NCI-H524 treated with DMSO at 0.1 percent for 48 hours (cell line): ENCODE data around the gene CHD5.

Source experiments
- DNase-seq: peaks from one replicate; lab custom pipeline; 2025; lab: John Stamatoyannopoulos, UW

Gene CHD5

DNA sequence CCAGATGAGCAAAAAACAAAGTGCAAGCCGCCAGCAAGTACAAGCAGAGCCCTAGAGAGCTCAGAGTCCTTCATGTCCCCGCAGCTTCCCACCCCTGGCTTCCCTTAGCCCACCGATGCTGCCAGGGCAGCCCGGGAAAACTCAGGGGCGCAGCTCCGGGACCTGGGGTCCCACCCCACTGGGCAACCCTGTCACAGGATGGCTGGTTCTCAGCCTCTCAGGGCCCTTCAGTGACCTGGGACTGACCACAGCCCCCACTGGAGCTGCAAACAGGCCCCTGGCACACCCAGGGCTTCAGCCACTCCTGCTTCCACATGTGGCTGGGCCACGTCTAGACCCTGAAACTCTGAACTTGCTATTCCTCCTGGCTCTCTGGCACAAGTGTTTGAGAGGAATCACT, 49.5 kb downstream of the CHD5 start:
- DNase-seq = no peak

DNA sequence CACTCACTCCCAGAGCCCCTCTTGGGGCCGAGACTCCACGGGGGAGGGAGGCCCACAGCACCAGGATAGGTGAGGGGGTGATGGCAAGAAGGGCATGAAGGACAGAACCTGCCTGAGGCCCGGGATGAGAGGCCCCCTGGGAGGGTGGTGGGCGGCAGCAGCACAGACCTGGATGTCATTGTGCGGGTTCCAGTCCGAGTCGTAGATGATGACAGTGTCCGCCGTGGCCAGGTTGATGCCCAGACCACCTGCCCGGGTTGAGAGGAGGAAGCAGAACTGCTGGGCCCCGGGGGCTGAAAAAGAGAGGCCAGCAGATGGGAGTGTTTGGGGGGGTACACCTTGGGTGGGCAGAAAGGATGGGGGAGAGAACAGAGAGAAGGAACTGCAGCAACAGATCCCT, 50.1 kb downstream of the CHD5 start:
- DNase-seq = no peak

- DNase-seq = no peak
Measured at GRCh38 chr1:6129313-6129712, 50.8 kb downstream of the CHD5 start.

DNA sequence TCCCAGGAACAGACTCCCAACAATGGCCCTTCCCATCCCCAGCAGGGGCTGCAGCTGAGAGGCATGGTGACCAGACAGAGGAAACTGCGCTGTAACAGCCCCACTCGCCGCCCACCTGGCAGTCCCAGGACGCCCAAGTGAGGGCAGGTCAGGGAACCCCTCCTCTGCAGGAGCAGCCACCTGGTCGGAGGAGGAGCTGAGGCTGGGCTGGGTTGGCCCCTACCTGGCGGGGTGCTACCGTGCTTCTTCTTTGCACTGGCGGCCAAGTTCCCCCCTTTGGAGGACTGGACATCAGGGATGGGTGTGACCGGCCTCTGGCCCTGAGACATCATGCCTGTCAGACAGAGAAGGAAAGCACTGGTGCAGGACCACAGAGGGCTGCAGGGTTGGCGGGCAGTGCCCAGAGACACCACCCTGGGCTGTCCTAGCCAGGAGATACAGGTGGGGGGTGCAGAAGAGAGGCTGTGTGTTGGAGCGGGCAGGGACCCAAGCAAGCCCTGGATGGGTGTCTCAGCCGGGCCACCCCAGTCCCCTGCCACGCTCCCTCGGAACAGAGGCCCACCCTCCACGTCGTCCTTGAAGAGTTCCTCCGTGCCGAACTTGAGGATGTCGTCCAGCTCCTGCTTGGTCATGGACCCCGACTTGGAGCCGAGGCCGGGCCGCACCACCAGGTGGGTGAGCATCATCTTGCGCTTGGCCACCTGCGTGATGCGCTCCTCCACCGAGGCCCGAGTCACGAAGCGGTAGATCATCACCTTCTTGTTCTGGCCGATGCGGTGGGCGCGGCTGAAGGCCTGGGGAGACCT, 51.6 kb downstream of the CHD5 start:
- DNase-seq = no peak

- no peak for DNase-seq
Measured at GRCh38 chr1:6127587-6128163, 52.4 kb downstream of the CHD5 start.

- DNase-seq = no peak
Measured at GRCh38 chr1:6126521-6127067, 53.5 kb downstream of the CHD5 start.

DNA sequence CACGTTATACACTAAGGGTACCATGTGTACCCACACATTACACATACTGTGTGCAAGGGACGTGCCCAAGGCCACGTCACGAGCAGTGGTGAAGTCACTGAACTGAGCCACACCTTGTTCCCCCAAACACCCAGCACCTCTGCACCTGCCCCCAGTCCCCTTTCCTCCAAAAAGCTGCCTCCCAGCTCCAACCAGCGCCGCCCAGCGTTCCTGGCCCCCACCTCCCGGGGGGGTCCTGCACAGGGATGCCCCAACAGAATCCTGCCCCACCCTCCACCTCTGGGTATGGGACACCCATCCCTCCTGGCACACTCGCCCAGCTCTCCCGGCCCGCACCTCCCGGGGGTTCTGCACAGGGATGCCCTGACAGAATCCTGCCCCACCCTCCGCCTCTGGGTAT, 54.1 kb downstream of the CHD5 start:
- DNase-seq = no peak

- no peak for DNase-seq
Measured at GRCh38 chr1:6125366-6125765, 54.8 kb downstream of the CHD5 start.

DNA sequence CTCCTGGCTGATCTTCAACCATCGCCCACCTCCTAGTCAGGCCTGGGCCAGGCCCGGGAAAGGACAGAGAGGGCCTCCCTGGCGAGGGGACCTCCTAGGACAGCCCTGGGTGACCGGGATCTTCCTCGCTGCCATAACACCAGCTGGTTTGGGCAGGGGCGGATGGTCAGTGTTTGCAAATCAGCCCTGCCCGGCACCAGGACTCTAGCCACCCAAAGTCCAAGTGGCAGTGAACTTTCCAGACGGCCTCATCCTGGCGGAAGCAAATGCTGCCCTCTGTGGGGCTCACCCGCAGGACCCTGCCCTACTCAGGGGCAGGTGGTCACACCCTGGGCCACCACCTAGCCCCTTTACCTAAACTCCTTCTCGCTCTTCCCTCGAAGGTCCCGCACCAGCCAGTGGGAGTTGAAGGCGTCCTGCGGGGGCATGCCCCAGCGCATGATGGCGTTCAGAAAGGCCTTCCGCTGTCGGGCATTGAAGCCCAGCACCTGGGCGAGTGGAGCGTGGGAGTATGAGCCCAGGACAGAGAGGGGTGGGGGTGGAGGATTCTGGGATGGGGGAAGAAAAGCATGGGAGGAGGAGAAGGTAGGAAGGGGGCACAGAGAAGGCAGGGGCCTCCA, 55.3 kb downstream of the CHD5 start:
- no peak for DNase-seq

DNA sequence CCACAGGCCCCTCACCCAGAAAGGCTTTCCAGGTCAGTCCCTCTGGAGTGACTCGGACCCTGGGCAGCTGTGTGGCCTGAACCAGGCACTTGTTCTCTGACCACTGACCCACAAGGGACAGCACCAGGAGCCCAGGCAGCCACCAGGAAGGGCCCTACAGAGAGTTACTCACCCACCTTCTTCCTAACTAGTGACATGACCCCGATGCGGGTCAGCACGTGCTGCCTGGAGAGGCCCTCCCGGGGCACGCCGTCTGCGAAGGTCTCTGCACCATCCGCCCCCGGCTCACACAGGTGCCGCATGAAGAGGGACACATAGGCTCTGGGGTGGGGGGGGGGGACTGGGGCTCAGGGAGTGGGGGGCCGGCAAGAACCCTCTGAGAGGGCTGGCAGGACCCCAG, 55.8 kb downstream of the CHD5 start:
- DNase-seq = no peak

DNA sequence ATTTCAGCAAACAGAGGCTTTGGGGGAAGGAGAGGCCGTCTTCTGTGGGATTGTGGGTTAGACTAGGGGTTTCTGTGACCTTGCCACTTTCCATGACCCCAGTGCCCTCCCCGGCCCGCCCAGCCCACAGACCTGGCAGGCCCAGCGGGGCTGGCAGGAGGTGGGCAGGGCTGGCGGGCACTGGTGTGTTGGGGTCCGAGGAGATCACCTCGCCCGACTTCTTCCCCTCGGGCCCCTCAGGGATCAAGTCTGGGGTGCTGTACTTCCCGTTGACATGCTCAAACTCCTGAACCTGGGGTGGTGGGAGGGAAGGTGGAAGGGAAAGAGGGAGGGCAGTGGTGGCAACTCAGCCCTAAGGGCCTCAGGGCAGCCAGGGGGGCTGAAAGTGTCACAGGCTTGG, 56.3 kb downstream of the CHD5 start:
- DNase-seq = no peak

- DNase-seq = no peak
Measured at GRCh38 chr1:6123083-6123482, 57.0 kb downstream of the CHD5 start.

- DNase-seq = no peak
Measured at GRCh38 chr1:6121651-6122370, 58.3 kb downstream of the CHD5 start.

DNA sequence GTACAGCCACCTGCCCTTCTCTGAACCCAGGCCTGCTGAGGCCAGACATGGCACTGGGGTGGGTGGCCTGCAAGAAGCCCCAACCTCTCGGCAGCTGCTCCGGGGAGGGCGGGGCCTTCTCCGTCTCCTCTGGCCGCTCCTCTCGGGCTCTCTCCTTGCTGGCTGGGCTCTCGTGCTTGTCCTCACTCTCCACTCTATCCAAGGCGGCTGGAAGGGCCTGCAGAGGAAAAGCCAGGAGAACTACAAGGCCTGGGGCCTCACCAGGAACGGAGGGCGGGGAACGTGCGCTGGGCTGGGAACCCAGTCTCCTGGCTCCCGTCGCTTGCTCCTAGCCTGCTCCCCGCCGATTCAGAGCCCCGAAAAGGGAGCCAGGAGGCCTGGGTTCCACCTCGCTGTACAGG, 59.1 kb downstream of the CHD5 start:
- DNase-seq = no peak

DNA sequence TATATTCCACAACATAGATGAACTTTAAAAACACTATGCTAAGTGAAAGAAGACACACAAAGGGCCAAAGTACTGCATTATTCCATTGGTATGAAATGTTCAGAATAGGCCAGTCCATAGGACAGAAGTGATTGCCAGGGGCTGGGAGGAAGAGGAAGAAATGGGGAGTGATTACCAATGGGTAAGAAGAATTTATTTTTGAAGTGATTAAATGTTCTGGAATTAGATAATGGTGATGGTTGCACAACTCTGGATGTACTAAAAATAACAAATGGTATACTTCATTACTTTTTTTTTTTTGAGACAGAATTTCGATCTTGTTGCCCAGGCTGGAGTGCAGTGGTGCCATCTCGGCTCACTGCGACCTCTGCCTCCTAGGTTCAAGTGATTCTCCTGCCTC, 61.7 kb downstream of the CHD5 start:
- DNase-seq = no peak

- no peak for DNase-seq
Measured at GRCh38 chr1:6117624-6118023, 62.5 kb downstream of the CHD5 start.

- no peak for DNase-seq
Measured at GRCh38 chr1:6117064-6117463, 63.1 kb downstream of the CHD5 start.

- DNase-seq = no peak
Measured at GRCh38 chr1:6116137-6116536, 64.0 kb downstream of the CHD5 start.

GRCh38 chr1:6113745-6114144, 66.4 kb downstream of the CHD5 start:
- DNase-seq = no peak

DNA sequence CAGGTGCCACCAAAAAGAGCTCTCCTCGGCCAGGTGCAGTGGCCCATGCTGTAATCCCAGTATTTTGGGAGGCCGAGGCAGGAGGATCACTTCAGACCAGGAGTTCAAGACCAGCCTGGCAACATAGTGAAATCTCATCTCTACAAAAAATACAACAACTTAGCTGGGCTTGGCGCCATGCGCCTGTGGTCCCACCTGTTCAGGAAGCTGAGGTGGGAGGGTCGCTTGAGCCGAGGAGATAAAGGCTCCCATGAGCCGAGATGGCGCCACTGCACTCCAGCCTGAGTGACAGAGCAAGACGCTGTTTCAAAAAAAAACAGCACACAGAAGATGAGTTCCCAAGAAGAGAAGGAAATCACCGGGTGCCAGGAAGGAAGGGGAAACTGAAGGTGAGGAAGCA, 67.0 kb downstream of the CHD5 start:
- DNase-seq = no peak

GRCh38 chr1:6112690-6113005, 67.5 kb downstream of the CHD5 start:
- no peak for DNase-seq

DNA sequence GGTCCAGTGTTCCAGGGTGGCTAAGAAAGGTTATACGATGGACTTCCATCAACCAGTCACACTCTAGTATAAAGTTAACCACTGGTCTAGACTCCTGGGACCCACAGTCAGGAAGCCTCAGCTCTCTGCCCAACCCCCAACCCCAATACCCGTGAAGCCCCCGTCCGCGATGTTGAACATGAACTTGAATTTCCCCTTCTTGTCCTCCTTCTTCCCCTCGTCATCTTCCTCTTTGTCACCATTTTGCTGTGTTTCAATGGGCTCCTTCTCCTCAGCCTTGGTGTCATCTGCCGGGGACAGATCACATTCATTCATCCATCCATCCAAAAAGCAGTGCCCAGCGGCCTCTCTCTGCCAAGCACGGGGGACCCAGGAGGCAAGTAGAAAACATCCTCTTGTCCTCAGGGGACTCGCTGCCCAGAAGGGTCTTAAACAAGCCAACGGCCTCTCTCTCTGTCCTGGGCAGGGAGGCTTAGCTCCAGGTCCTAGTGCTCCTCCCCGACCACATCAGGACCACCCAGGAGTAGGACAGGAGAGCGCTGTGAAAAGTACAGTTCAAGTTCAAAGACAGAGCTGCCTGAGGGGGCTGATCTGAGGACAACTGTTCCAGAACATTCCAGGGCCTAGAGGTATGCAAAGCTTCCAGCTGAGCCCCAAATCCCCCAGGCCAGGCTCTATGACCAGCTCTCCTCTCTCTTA, 68.0 kb downstream of the CHD5 start:
- DNase-seq = no peak
